NOMO-1 treated with DMSO at 0.1 percent for 48 hours (cell line): Measurements from ENCODE around the gene PLA2G2A.

Experiments used
- DNase-seq: peaks from one replicate; lab custom pipeline; 2025; ENCODE audit not compliant: unreplicated experiment; lab: John Stamatoyannopoulos, UW

Gene PLA2G2A

DNA sequence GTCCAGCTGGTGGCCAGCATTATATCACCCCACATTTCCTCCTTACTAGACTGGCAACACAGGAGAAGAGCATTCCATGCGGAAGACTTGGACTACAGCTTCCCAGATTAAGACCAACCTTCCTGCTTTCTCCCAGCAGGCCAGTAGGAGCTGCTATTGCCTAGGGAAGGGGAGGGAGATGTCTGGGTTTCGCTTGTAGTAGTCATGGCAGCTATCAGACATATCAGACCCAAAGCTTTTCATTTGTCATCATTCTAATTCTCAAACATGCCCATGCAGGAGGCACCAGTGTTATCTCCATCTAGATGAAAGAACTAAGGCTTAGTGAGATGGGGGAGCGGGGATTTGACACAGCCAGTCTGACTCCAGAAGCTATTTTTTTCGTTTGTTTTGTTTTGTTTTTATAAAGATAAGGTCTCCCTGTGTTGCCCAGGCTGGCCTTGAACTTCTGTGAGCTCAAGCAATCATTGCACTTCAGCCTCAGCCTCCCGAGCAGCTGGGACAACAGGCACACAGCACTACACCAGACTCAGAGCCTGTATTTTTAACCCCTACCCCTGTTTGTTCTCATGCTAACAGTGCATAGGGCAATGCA is 4.5 kb downstream of the PLA2G2A start:
- DNase-seq: peak; percentile 1

DNA sequence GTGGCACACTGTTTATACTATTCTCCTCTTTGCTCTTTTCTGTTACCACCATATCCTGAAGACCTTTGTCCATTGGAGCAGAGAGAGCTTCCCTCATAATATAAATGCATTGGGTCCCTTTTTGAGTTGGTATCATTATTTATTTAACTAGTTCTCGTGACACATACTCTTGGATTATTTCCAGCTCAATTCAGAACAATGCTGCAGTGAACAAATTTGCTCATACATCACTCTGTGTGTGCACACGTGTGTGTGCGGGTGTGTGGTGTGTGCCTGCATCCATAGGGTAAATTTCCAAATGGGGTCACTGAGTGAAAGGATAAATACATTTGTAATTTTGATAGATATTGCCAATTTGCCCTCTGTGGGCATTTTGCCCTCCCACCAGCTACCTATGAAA is 5.8 kb downstream of the PLA2G2A start:
- no peak for DNase-seq

GRCh38 chr1:19971664-19972063 is 7.8 kb downstream of the PLA2G2A start:
- no peak for DNase-seq

- DNase-seq: peak; percentile 18
These were observed 9.3 kb downstream of the PLA2G2A start for GRCh38 chr1:19969898-19970660.

GRCh38 chr1:19967808-19968207 is 11.6 kb downstream of the PLA2G2A start:
- DNase-seq: no peak

DNA sequence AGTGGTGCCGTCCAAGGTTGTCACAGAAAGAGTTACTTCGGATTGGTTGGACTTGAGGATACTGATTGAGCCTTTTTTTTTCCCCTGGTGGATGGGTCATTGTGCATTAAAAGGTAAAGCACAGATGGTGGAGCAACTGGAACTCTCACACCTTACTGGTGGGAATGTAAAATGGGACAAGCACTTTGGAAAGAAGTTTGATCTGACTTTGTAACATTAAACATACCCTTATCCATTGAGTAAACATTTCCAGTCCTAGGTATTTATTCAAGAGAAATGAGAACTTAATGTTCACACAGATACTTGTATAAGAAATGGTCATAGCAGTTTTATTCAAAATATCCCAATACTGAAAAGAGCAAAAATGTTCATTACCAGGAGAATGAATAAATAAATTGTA is 14.9 kb downstream of the PLA2G2A start:
- no peak for DNase-seq

GRCh38 chr1:19963636-19964035 is 15.8 kb downstream of the PLA2G2A start:
- no peak for DNase-seq

- no peak for DNase-seq
These were observed 18.8 kb downstream of the PLA2G2A start for GRCh38 chr1:19960591-19960990.

DNA sequence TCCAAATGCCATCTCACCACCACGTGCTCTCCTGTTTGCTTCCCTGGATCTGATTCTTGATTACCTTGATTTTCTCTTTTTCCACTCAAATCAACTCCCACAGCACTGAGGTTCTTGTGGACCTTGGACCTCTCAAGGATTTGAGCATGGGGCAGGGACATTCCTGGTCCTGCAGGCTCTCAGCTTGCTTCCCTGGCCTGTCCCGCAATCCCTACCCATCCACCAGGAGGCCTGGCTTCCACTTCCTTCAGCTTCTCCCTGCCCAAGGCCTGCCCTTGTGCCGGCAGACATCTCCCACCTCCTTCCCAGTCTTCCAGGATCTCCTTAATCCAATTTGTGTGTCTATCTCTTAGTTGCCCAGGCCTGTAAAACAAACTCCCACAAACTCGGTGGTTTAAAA is 21.6 kb downstream of the PLA2G2A start:
- DNase-seq: no peak

DNA sequence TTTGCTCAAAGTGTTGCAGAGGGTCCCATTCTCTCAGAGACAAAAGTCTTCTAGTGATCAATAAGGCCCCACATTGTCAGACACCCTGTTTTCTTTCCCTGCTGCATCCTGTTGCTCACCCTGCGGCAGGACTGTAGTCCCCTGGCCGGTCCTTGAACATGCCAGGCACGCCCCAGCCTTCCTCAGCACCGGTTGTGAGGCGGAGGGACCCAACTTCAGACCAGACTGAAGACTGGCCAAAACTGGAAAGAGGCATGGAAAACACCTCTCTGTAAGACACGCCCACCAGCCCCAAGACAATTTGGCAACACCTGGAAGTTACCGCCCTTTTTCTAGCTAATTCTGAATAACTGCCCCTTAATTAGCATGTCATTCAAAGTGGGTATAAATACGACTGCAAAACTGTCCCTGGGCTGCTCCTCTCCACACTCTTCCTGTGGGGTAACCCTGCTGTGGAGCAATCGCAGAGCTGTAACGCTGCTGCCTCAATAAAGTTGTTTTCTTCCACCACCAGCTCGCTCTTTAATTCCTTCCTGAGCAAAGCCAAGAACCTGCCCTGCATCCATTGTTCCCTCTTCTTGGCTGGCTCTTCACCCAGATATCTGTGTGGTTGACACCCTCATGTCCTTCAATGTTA is 23.8 kb downstream of the PLA2G2A start:
- DNase-seq: peak; percentile 87

GRCh38 chr1:19954059-19954458 is 25.4 kb downstream of the PLA2G2A start:
- no peak for DNase-seq

GRCh38 chr1:19949016-19949415 is 30.4 kb downstream of the PLA2G2A start:
- no peak for DNase-seq

DNA sequence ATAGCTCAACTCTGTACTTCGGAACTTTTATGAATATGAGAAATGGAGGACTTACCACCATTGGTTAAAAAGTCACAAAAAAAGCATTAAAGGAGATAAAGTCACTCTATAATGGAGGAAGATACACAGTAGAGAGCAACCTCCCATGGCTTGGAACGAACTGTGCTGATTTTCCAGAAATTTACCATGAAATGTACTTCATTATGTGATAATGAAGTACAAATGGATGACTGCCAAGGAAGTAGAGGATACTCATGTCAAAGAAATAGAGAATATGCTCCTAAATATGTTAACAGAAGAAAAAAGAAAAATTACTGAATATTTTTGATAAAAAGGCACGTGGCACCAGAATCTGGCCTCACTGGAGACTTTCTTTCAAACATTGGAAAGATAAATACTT is 32.4 kb downstream of the PLA2G2A start:
- DNase-seq: no peak

DNA sequence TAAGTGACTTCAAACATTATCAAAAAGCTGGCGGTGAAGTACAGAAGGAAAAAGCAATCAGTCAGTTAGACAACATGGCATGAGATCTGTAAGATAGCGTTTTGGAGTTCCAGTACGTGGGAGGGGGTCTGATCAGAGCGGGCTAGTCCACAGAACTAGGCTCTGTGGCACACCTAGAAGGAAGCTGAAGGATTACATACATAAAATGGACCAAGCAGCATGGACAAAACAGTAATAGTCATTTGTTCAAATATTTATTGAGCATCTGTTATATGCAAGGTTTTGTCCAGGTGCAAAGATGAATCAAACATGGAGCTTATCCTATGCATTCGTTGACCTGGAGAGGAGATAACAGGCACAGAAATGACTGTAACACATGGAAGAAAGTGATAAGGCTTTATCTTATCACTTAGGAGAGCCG is 33.1 kb downstream of the PLA2G2A start:
- no peak for DNase-seq

DNA sequence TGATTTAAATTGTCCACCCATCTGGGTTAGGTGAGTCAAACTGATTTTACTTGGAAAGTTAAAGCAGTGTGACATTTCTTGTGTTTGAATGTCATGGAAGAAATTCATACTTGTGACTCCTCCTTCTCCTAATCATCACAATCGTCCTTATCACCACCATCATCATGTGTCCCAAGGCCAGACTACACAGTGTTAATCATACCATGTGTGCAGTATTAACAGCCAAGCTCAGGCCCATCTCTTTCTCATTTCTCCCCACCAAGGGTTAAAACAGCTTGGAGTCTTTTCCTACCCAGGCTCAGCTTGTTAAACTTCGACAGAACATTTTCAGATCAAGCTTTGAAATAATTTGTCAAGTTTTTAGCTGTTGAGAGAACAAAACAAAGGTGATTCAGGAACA is 33.5 kb downstream of the PLA2G2A start:
- no peak for DNase-seq

DNA sequence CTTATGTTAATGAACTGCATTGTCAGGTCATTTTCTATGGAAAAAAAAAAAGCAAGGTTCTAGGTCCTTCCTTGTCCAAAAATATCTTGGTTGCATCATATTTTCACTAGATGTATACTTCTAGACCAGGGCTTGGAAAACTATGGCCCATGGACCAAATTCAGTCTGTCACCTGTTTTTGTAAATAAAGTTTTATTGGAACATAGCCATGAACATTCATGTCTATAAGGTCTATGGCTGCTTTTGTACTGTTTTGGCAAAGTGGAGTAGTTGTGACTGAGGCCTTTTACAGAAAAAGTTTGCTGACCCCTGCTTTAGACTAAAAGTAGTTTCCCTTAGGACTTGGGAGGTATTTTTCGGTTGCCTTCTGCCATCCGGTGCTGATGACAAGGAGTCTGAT is 36.8 kb downstream of the PLA2G2A start:
- DNase-seq: no peak

GRCh38 chr1:19942088-19942487 is 37.3 kb downstream of the PLA2G2A start:
- DNase-seq: no peak

- no peak for DNase-seq
These were observed 38.2 kb downstream of the PLA2G2A start for GRCh38 chr1:19941206-19941568.

DNA sequence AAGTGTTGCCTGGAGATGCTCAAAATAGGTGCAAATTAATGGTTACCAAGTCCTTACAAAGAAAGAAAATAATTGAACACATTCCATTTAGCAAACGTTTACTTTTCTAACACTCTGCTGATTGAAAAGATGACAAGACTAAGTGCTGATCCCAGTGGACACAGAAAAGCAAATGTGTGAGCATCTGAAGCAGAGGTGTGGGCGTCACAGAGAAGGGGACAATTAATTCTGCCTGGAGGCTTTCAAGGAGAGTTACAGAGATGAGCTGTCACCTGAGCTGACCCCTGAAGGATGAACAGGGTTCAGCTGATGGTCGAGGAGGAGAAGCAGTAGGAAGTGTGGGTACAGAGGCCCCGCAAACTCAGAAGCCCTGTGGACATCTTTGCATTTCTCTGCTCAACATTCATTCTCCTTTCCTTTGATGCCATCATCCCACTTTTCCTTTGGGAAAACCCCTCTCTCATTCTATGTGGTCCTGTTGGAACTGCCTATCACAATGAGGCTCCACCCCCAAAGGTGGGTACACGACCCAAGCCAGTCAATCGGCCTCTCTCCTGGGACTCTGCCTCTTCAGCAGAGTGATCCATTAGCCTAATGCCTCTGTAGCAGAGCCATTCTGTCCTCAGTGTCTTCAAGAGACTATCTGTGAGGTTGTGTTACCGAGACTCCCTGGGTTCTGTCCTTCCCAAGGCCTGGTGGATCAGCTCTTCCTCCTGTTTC is 38.8 kb downstream of the PLA2G2A start:
- no peak for DNase-seq

DNA sequence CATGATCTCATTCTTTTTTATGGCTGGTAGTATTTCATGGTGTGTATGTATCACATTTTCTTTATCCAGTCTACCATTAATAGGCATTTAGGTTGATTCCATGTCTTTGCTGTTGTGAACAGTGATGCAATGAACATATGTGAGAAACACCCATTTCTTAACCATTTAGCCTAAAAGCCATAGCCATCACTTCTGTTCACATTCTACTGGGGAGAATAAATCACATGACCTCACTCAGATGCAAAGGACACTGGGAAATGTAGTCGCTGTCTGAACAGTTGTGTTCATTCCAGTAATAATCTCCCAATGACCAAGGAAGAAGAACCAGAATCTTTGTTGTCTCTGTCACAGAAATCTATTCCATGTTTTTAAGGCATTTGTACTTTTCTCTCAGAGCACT is 40.9 kb downstream of the PLA2G2A start:
- no peak for DNase-seq

- peak; percentile 45 for DNase-seq
These were observed 43.2 kb downstream of the PLA2G2A start for GRCh38 chr1:19936061-19936750.
